Activated naive CD8-positive, alpha-beta T cell treated with anti-CD3 and anti-CD28 coated beads for 36 hours (primary cell): ENCODE measurements around the gene BTN2A1. TPM values are rescaled to one million over a fixed set of nuclear protein-coding genes. Genes with fewer than 3 reads are reported as not detected.
"Not testable (repeated sequence)": the region's sequence is repeated elsewhere in the genome, so short reads cannot be mapped to it uniquely, and the experiment has no call there.

Experiments
- DNase-seq: peaks from one replicate; pipeline ENCODE4 v3.0.0; 2021
- H3K27ac Mint-ChIP-seq: one replicate; pipeline ENCODE4 v1.8.0; 2022; ENCODE audit warnings: mild to moderate bottlenecking, moderate library complexity, mixed read lengths
- H3K27me3 Mint-ChIP-seq: one replicate; pipeline ENCODE4 v1.8.0; 2022; ENCODE audit warnings: mild to moderate bottlenecking, mixed read lengths
- H3K36me3 Mint-ChIP-seq: one replicate; pipeline ENCODE4 v1.8.0; 2021; ENCODE audit warnings: mild to moderate bottlenecking, mixed read lengths
- H3K4me1 Mint-ChIP-seq: one replicate; pipeline ENCODE4 v1.8.0; 2021; ENCODE audit warnings: mixed read lengths
- H3K4me3 Mint-ChIP-seq: one replicate; pipeline ENCODE4 v1.8.0; 2022; ENCODE audit warnings: mild to moderate bottlenecking, moderate library complexity, mixed read lengths
- H3K9me3 Mint-ChIP-seq: one replicate; pipeline ENCODE4 v1.8.0; 2022; ENCODE audit warnings: mixed read lengths
- total RNA-seq, 2 experiments: library from RNA; stranded (reverse); gene quantifications; one replicate each; pipeline ENCODE4 v1.2.3, GENCODE V29; 2021

BTN2A1 gene
- 10 to 100 TPM; 19.0 to 21.3 TPM for total RNA-seq

- no peaks in the 10 kb centered on the region for H3K9me3 Mint-ChIP-seq
- H3K4me3 Mint-ChIP-seq: peak within 1 kb of the TSS; percentile 97
- no peaks in the 10 kb centered on the region for H3K27me3 Mint-ChIP-seq
- peaks cover 41% of the 10 kb centered on the region for H3K4me1 Mint-ChIP-seq
- peaks cover 42% of the 10 kb centered on the region for H3K36me3 Mint-ChIP-seq
- H3K27ac Mint-ChIP-seq: peak within 1 kb of the TSS; percentile 97
- peak; percentile 62 for DNase-seq
Measured at GRCh38 chr6:26457806-26458688, at the start of gene BTN2A1. BTN2A1 (plus strand) TSS chr6:26457955; CDS start chr6:26458637, 682 bp downstream.

- Mint-ChIP-seq H3K27ac (peak overlapping the region; percentile 52), H3K36me3 (peaks cover 43% of the 10 kb centered on the region), H3K4me3 (no peak overlapping the region), H3K9me3 (no peaks in the 10 kb centered on the region), H3K27me3 (no peaks in the 10 kb centered on the region), H3K4me1 (peaks cover 42% of the 10 kb centered on the region)
- DNase-seq: no peak
Measured at GRCh38 chr6:26408828-26409730, 48.7 kb upstream of the BTN2A1 start.

GRCh38 chr6:26411751-26412150 is 46.0 kb upstream of the BTN2A1 start:
- H3K27ac Mint-ChIP-seq: peak overlapping the region; percentile 73
- no peaks in the 10 kb centered on the region for H3K9me3 Mint-ChIP-seq
- no peak overlapping the region for H3K4me3 Mint-ChIP-seq
- no peak for DNase-seq
- H3K27me3 Mint-ChIP-seq: no peaks in the 10 kb centered on the region
- peaks cover 43% of the 10 kb centered on the region for H3K36me3 Mint-ChIP-seq
- peaks cover 29% of the 10 kb centered on the region for H3K4me1 Mint-ChIP-seq

- H3K27me3 Mint-ChIP-seq: no peaks in the 10 kb centered on the region
- peak overlapping the region; percentile 52 for H3K27ac Mint-ChIP-seq
- H3K9me3 Mint-ChIP-seq: peaks cover 3% of the 10 kb centered on the region
- no peak for DNase-seq
- peaks cover 44% of the 10 kb centered on the region for H3K36me3 Mint-ChIP-seq
- peaks cover 24% of the 10 kb centered on the region for H3K4me1 Mint-ChIP-seq
- H3K4me3 Mint-ChIP-seq: no peak overlapping the region
Measured at GRCh38 chr6:26412228-26412627, 45.5 kb upstream of the BTN2A1 start.

GRCh38 chr6:26412954-26413353 is 44.8 kb upstream of the BTN2A1 start:
- no peak for DNase-seq
- H3K9me3 Mint-ChIP-seq: peaks cover 8% of the 10 kb centered on the region
- no peaks in the 10 kb centered on the region for H3K27me3 Mint-ChIP-seq
- peaks cover 47% of the 10 kb centered on the region for H3K36me3 Mint-ChIP-seq
- no peak overlapping the region for H3K27ac Mint-ChIP-seq
- H3K4me3 Mint-ChIP-seq: no peak overlapping the region
- peaks cover 20% of the 10 kb centered on the region for H3K4me1 Mint-ChIP-seq

DNA sequence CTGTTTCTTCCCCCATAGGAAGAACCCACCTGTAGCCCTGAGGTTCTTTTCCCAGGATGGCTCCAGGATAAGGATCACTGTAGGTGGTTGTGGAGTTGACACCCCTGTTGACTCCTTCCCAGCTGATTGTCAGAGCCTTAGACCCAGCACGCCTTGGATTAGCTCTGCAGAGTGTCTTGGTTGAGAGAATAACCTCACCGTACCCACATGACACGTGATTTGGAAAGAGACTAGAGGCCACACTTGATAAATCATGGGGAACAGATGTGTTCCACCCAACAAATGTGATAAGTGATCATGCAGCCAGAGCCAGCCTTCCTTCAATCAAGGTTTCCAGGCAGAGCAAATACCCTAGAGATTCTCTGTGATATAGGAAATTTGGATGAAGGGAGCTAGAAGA is 43.5 kb upstream of the BTN2A1 start:
- DNase-seq: no peak
- Mint-ChIP-seq H3K27ac (no peak overlapping the region), H3K4me1 (peaks cover 16% of the 10 kb centered on the region), H3K4me3 (no peak overlapping the region), H3K9me3 (peaks cover 13% of the 10 kb centered on the region), H3K27me3 (no peaks in the 10 kb centered on the region), H3K36me3 (peaks cover 50% of the 10 kb centered on the region)

GRCh38 chr6:26415036-26415614 is 42.6 kb upstream of the BTN2A1 start:
- H3K36me3 Mint-ChIP-seq: peaks cover 47% of the 10 kb centered on the region
- H3K9me3 Mint-ChIP-seq: peaks cover 13% of the 10 kb centered on the region
- H3K4me3 Mint-ChIP-seq: no peak overlapping the region
- no peak overlapping the region for H3K27ac Mint-ChIP-seq
- H3K4me1 Mint-ChIP-seq: peaks cover 9% of the 10 kb centered on the region
- H3K27me3 Mint-ChIP-seq: no peaks in the 10 kb centered on the region
- no peak for DNase-seq

GRCh38 chr6:26415791-26416190 is 42.0 kb upstream of the BTN2A1 start:
- Mint-ChIP-seq H3K9me3 (peaks cover 13% of the 10 kb centered on the region), H3K36me3 (peaks cover 43% of the 10 kb centered on the region), H3K27ac (peak overlapping the region; percentile 67), H3K4me1 (peaks cover 9% of the 10 kb centered on the region), H3K27me3 (no peaks in the 10 kb centered on the region), H3K4me3 (no peak overlapping the region)
- no peak for DNase-seq

- no peak for DNase-seq
- Mint-ChIP-seq H3K9me3 (peaks cover 13% of the 10 kb centered on the region), H3K36me3 (peaks cover 43% of the 10 kb centered on the region), H3K4me1 (peaks cover 9% of the 10 kb centered on the region), H3K4me3 (no peak overlapping the region), H3K27ac (no peak overlapping the region), H3K27me3 (no peaks in the 10 kb centered on the region)
Measured at GRCh38 chr6:26416288-26416687, 41.5 kb upstream of the BTN2A1 start.

- peaks cover 38% of the 10 kb centered on the region for H3K36me3 Mint-ChIP-seq
- not testable (repeated sequence) for DNase-seq, H3K27ac Mint-ChIP-seq, H3K4me3 Mint-ChIP-seq, H3K27me3 Mint-ChIP-seq
- peaks cover 13% of the 10 kb centered on the region for H3K9me3 Mint-ChIP-seq
- H3K4me1 Mint-ChIP-seq: peaks cover 10% of the 10 kb centered on the region
Measured at GRCh38 chr6:26418077-26418476, 39.7 kb upstream of the BTN2A1 start.

- H3K36me3 Mint-ChIP-seq: peaks cover 31% of the 10 kb centered on the region
- not testable (repeated sequence) for H3K4me3 Mint-ChIP-seq, H3K27me3 Mint-ChIP-seq, DNase-seq, H3K27ac Mint-ChIP-seq
- H3K4me1 Mint-ChIP-seq: peaks cover 10% of the 10 kb centered on the region
- peaks cover 13% of the 10 kb centered on the region for H3K9me3 Mint-ChIP-seq
Measured at GRCh38 chr6:26418795-26419194, 39.0 kb upstream of the BTN2A1 start.

- H3K36me3 Mint-ChIP-seq: peaks cover 18% of the 10 kb centered on the region
- H3K4me3 Mint-ChIP-seq: no peak overlapping the region
Measured at GRCh38 chr6:26420688-26421171, 37.0 kb upstream of the BTN2A1 start.

GRCh38 chr6:26421259-26422144 is 36.3 kb upstream of the BTN2A1 start:
- Mint-ChIP-seq H3K27ac (no peak overlapping the region), H3K4me3 (no peak overlapping the region), H3K36me3 (peaks cover 18% of the 10 kb centered on the region), H3K27me3 (no peaks in the 10 kb centered on the region), H3K9me3 (peaks cover 13% of the 10 kb centered on the region), H3K4me1 (peaks cover 11% of the 10 kb centered on the region)
- DNase-seq: peak; percentile 35

More at GRCh38 chr6:26420688-26421171, 37.0 kb upstream of the BTN2A1 start:
- Mint-ChIP-seq H3K27me3 (no peaks in the 10 kb centered on the region), H3K27ac (no peak overlapping the region), H3K4me1 (peaks cover 9% of the 10 kb centered on the region), H3K9me3 (peaks cover 13% of the 10 kb centered on the region)
- DNase-seq: no peak

DNA sequence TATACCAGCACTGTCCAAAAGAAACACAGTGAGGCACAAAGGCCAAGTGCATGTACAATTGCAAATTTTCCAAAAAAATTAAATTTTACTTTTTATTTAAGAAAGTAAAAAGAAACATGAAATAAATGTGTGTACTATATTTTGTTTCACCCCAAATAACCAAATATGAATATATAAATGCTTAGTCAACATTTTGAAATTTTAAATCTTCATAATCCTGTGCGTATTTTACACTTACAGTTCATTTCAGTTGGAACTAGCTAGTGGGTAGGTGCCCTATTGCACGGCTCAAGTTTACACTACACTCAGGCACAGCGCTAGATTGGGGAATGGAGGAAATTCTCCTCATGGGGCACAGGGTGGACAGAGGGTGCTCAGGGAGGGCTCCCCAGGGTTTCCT is 35.4 kb upstream of the BTN2A1 start:
- Mint-ChIP-seq H3K27ac (no peak overlapping the region), H3K4me1 (peaks cover 11% of the 10 kb centered on the region), H3K9me3 (peaks cover 9% of the 10 kb centered on the region), H3K4me3 (no peak overlapping the region), H3K27me3 (no peaks in the 10 kb centered on the region), H3K36me3 (peaks cover 16% of the 10 kb centered on the region)
- no peak for DNase-seq
